NOMO-1 (cell line): ENCODE results near the gene TBC1D5.
A peak's percentile ranks its signal among the peaks of the same experiment; 100 is the strongest.
"Not testable (repeated sequence)": the region's sequence is repeated elsewhere in the genome, so short reads cannot be mapped to it uniquely, and the experiment has no call there.

ENCODE experiments used
- DNase-seq, 2 experiments: peaks; one replicate each; lab custom pipeline; 2025; ENCODE audit not compliant: unreplicated experiment in 2 of 2; lab: John Stamatoyannopoulos, UW

Gene TBC1D5

DNA sequence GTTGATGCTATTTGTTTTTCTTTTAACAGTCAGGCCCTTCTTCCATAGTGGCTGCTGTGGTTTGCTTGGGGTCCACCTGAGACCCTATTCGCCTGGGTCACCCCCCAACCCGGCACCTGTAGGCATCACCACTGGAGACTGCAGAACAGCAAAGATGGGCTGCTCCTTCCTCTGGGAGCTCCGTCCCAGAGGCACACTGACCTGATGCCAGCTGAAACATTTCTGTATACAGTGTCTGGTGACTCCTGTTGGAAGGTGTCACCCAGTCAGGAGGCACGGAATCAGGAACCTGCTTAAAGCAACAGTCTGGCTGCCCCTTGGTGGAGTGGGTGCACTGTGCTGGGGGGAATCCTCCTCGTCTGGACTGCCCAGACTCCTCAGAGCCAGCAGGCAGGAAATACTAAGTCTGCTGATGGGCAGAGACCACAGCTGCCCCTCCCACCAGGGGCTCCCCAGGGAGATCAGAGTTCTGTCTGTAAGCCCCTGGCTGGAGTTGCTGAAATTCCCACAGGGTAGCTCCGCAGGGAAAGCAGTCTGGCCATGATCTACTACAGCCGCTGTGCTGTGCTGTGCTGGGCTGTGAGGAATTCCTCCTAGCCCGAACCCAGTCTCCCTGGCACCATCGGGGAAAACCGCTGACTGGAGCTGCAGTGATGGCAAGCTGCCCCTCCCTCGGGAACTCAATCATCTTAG lies 248.2 kb downstream of the TBC1D5 start:
- DNase-seq: no peak

DNA sequence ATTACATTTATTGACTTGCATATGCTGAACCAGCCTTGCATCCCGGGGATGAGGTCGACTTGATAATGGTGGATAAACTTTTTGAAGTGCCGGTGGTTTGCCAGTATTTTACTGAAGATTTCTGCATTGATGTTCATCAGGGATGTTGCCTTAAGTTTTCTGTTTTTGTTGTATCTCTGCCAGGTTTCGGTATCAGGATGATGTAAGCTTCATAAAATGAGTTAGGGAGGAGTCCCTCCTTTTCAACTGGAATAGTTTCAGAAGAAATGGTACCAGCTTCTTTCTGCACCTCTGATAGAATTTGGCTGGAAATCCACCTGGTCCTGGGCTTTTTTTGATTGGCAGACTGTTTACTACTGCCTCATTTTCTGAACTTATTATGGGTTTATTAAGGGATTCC lies 250.8 kb downstream of the TBC1D5 start:
- DNase-seq: no peak

DNA sequence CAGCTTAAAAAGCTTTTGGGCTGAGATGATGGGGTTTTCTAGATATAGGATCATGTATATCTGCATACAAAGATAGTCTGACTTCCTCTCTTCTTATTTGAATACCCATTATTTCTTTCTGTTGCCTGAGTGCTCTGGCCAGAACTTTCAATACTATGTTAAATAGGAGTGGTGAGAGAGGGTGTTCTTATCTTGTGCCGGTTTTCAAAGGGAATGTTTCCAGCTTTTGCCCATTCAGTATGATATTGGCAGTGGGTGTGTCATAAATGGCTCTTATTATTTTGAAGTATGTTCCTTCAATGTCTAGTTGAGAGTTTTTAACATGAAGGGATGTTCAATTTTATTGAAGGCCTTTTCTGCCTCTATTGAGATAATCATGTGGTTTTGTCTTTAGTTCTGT lies 251.2 kb downstream of the TBC1D5 start:
- not testable (repeated sequence) for DNase-seq

DNA sequence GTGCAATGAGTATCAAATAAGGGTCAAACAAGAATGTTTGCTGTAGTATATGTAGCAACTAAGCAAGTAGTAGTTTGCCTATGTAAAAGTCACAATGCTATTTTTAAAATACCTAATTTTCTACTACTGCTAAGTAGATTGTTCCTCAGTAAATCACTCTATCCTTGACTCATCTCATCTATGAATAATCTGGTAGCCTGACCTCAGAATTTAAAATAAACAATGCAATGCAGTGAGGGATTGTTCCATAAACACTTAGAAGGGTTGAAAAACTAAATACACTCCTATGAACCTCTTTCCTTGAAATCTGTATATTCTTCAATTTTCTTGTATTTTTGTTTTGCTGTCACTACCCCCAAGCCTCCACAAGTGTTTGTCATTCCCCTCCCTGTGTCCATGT lies 253.3 kb downstream of the TBC1D5 start:
- no peak for DNase-seq

DNA sequence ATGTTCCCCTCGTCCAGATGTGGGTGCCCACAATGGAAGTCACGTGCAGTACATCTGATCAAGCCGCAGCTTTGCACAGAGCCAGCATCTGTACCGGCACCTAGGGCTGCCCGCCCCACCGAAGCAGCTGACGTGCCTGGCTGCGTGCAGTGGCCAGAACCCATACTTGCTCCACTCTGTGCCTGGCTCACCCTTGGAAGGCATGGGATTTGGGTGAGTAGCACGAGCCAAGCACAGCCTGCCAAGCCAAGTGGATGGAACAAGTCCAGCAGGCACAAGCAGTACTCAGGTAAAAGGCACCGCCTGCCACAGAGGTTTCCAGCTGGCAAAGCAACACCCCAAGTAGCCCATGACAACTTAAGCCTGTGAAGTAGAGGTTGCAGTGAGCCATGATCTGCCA lies 261.3 kb downstream of the TBC1D5 start:
- no peak for DNase-seq

DNA sequence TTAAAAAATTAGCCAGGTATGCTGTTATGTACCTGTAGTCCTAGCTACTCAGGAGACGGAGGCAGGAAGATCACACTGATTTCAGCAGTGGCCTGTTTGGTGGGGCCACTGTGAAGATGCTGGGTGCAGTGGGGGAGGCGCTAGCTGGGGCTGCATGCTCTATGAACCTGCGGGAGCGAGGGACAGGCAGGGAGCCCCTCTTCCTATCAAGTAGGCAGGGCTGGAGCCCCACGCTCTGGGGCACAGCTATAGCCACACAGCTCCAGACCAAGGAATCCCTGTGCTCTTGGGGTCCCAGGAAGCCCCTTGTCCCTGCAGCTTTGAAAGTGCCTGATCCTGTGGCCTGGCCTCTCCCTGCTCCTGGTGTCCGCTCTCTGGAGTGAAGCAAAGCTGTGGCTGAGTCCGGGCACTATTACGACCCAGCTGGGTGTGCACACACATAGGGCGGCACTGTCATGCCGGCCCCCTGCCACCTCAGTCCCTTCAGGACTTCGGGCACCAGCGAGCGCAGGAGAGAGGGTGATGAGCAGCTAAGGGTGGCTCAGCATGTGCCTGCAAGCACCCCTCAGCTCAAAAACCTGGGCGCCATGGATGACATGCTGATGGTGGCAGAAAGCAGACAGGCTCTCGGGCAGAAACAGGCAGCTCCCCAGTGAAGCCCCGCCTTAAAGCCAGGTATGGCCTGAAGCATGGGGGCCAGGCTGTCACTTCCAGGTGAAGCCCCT lies 262.6 kb downstream of the TBC1D5 start:
- DNase-seq: no peak

DNA sequence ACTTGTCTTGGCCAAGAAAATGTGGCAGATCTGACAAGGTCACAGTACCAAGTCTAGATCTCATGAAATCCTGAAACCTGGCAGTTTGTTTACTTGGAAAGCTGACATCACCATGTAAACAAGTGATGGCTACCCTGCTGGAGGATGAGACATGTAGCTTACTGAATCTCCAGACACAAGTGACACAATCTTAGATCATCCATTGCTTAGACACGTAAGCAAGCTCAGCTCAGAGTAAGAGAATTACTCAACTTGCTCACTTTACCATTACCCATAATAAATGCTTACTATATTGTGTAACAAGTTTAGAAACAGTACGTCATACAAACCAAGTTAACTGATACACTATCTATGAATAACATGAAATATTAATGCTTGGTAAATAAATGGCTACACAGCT lies 263.8 kb downstream of the TBC1D5 start:
- no peak for DNase-seq

DNA sequence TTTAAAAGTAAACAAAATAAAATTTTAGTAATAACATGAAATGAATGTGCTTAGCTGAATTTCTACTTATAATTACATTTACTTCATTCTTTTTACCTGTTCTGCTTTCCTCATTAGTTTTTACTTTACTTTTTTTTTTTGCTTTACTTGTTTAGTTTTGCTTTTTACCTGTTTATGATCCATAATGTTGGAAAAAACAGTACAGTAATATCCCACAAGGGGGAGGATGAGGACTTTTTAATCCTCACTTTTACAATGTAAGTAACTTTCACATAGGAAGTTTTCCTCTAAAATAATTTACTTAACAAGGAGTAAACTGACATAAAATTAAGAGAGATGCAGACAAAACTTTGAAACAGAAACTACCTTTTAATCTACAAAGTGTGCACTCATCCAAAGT lies 268.7 kb downstream of the TBC1D5 start:
- DNase-seq: no peak

DNA sequence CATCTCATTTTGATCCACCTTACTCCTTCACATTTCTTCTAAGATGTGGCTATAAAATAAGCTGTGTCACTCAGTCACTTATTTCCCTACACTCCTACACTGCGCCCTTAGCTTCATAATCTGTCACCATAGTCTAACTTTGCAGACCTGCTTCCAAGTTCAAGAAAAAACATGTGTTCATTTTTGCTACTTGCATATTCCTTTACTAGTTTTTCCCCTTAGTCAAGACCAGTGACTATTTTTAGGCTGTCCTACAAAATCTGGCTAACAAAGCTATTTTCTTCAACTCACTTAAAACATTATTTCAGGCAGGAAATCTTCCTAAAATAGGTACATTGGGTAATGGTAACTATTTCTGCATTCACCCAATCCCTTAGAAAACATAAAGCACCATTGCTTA lies 272.5 kb downstream of the TBC1D5 start:
- DNase-seq: no peak

DNA sequence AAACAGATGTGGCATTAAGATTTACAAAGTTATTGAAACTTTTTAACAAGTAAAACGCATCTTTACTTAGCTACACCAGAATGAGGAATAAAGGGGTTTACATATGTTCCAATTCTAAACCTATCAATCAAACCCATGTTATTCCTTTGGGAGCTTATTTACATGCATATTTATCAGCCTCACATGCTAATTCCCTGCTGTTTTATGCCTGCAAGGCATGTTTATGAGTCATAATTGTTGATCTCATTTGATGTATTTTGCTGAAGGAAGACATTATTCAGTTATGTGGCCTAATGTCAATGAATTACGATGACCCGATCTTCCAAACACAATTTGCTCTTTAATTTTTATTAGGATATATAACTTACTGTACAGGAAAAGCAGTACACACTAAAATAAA lies 272.9 kb downstream of the TBC1D5 start:
- DNase-seq: no peak

DNA sequence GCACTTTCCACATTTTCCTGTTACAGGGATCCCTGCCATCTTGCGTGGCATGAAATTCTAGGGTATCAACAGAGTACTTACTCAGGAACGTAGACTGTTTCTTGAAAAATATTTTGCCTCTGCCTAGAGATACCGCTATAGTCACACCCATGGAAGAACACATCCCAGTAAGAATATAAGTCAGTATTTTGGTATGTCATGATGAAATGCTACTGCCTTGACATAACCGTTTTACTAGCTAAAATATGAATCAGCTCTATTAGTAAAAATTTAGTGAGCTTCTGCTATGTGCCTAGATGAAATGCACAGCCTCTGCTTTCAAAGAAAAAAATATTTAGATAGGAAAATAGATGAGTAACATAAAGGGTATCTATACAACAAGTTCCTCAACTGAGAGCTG lies 276.4 kb downstream of the TBC1D5 start:
- no peak for DNase-seq

DNA sequence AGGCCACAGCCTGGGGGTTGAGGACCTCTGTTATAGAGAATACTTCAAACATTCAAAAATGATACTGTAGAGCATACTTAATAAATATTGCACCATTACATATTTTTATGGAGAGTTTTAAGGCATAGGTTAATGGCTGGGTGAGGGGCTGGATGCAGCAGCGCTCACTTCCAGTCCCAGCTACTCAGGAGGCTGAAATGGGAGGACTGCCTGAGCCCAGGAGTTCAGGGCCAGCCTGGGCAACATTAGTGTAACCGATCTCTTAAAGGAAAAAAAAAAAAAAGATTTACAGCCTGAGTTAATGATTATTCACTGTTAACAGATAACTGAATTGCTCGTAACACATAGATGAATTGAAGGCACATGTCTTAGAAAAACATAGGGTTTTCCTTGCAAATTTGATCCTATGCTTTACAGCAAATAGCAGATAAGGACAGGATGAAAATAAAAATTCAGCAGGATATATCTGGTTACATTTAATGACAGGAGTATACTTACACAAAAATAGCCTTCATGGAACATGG lies 282.9 kb downstream of the TBC1D5 start:
- no peak for DNase-seq

DNA sequence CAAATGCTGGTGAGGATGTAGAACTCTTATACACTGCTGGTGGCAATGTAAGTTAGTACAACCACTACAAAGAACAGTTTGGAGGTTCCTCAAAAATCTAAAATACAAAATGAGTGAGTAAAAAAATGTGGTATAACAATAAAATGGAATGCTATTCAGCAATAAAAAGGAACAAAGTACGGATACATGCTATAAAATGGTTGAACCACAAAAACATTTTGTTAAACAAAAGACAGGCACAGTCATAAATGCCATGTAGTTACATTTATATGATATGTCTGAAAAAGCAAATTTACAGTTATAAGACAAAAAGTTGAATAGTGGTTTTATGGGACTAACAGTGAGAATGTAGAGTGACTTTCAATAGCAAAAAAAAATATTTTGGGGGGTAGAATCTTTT lies 285.8 kb downstream of the TBC1D5 start:
- DNase-seq: no peak

DNA sequence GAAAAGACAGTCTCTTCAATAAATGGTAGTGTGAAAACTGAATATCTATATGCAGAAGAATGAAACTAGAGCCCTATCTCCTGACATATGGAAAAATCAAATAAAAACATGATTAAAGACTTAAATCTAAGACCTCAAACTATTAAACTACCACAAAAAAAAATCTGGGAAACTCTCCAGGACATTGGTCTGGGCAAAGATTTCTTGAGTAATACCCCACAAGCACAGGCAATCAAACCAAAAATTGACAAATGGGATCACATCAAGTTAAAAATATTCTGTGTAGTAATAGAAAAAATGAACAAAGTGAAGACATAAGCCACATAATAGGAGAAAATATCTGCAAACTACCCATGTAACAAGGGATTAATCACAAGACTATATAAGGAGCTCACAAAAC lies 286.4 kb downstream of the TBC1D5 start:
- DNase-seq: no peak

DNA sequence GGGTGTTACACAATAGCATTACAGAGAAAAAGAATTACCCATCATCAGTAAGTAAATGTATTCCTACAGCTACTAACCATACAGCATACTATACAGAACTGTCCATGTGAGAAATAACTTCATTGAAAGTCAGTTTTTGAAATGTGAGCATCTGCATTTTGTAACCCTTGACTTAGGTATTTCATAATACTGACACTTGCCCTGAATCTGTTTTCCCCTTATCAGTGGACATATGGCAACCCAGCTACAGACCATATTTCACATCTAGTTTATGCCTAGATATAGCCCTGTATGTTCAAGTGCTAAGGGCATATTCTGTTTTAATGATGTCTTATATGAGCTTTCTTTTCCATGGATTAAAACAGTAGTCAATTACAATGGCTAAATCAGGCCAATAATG lies 297.6 kb downstream of the TBC1D5 start:
- no peak for DNase-seq

DNA sequence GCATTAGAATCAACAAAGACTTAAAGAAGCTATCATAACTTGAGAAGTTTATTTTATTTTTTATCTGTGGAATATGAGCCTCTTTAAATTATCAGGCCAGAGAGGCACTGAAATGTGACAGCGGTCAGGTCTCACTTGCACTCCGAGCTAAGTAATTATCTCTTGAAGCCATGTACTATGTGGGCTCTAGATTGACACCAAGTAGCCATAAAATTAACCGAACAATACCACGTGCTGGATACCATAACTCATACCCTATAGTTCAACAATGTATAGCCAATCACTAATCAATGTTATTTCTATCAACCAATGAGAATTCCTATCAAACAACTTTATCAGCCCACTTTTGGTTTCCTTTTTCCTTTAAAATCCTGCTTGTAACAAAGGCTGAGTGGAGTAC lies 299.3 kb downstream of the TBC1D5 start:
- no peak for DNase-seq

DNA sequence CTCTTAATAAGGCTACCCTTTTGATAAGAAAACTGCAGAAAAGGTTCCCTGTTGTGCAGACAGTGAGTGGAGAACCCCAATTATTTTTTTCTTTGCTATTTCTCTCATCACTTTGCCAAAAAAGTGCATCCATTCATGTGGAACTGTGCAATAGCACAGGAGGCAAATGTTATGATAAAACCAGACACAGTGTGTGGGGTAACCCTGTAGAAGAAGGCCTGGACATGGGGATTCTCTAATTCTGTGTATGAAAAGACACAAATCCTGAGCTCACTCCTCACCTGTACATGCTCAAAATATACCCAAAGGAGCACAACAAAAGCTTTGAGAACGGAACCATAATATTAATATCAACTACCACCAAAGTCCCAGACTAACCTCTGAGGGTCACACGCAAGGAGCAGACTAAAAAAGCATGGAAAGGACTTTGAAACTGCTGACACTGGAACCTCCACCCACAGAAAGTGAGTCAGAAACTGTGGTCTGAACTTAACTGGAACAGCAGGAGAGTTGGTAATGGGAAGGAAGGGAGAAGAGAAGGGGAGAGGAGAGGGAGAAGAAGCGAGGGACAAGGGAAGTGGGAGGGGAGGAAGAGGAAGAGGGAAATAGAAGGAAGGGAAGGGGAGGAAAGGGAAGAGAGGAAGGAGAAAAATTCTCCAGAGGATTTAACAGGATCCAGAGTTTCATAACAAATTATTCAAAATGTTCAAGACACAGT lies 299.9 kb downstream of the TBC1D5 start:
- no peak for DNase-seq

DNA sequence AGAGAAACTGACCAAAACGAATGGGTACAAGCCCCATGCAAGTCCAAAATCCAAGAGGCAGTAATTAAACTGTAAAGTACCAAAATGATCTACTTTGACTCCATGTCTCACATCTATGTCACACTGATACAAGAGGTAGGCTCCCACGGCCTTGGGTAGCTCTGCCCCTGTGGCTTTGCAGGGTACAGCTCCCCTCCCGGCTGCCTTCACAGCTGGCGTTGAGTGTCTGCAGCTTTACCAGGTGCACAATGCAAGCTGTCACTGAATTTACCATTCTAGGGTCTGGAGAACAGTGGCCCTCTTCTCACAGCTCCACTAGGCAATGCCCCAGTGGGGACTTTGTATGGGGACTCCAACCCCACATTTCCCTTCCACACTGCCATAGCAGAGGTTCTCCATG lies 308.6 kb downstream of the TBC1D5 start:
- DNase-seq: no peak

DNA sequence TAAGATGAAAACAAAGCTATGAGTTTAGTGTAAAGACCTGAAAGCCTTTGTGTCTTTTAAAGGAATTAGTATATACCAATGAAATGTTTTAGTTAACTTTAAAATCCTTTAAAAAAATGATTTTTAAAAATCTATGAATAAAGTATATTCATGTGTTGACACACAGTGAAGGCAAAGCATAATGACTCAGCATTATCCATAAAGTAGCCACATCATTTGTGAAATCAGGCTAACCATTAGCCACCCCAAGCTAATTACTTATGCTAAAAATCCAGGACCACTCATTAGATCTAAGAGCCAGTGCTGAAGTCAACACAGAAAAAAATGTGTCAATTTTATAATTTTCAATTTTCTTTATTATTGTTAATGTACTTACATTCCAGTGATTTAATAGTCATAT lies 310.2 kb downstream of the TBC1D5 start:
- no peak for DNase-seq

DNA sequence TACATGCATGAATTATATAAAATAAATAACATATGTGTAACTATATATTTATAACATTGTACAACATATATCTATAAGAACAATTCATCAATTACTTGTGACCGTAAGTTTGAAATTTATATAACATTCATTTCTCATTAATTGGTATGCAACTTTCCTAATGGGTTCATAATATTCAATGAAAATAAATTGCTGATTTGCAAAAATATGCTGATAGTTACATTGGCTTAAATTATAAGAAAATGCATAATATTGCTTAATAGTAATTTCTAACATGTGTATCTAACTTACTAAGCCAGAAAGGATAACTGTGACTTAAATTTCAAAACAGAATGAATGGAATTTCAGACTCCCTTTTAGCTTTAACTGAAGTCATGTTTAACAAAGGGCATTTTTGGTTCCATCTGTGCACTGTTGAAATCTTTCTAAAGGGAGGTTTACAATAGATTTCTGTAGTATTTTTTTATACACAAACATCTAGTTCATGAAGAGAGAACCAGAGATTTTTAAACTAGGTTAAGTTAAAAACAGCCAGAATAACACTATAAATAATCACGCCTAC lies 310.9 kb downstream of the TBC1D5 start:
- DNase-seq: no peak

DNA sequence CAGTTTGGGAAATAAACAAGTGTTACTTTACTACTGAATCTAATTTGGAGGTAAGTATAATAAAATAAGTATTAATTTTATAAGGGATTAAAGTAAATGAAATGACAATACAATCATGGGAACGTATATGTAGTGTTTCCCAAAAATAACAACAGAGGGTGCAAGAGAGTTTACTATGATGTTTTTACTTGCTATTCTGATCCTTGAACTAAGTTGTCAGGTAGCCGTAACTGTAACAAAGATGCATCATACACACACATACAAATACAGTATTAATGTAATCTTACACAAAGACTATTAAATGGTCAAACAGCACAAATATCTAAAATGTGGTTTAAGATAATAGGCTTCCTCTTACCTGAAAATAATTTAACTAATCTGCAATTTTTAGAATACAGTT lies 311.4 kb downstream of the TBC1D5 start:
- peak in 1 of 2 experiments; percentile 23 for DNase-seq
